Chondrocyte (in vitro differentiated cells): ENCODE results near the gene BANP. TPM values are rescaled to one million over a fixed set of nuclear protein-coding genes. Genes with fewer than 3 reads are reported as not detected.

Experiments used
- DNase-seq: peaks from one replicate; pipeline ENCODE4 v3.0.0; 2021; ENCODE audit warnings: mixed read lengths, low spot score
- H3K27ac Mint-ChIP-seq: one replicate; pipeline ENCODE4 v1.8.0; 2021; ENCODE audit warnings: mild to moderate bottlenecking, moderate library complexity, mixed read lengths; ENCODE audit not compliant: unreplicated experiment
- H3K27me3 Mint-ChIP-seq: 2 replicates; pipeline ENCODE4 v1.8.0; 2021; ENCODE audit warnings: low read depth, mixed read lengths
- H3K36me3 Mint-ChIP-seq: 2 replicates; pipeline ENCODE4 v1.8.0; 2021; ENCODE audit warnings: low read depth, mixed read lengths
- H3K4me1 Mint-ChIP-seq: 2 replicates; pipeline ENCODE4 v1.8.0; 2021; ENCODE audit warnings: low read depth, mild to moderate bottlenecking, mixed read lengths
- H3K4me3 Mint-ChIP-seq: one replicate; pipeline ENCODE4 v1.8.0; 2021; ENCODE audit warnings: mild to moderate bottlenecking, moderate library complexity, mixed read lengths; ENCODE audit not compliant: unreplicated experiment
- H3K9me3 Mint-ChIP-seq: 2 replicates; pipeline ENCODE4 v1.8.0; 2021; ENCODE audit warnings: low read depth, mixed read lengths
- total RNA-seq: library from RNA; stranded (reverse); gene quantifications from 3 replicates; pipeline ENCODE4 v1.2.1, GENCODE V29; 2021
- TF ChIP-seq, protein P1 (sequence below): fragments of 200-600 bp; sonication (generic); IDR thresholded peaks from 2 replicates; pipeline ENCODE4 v1.5.0; 2021; ENCODE audit warnings: antibody characterized with exemption, mild to moderate bottlenecking, moderate library complexity

Gene BANP
- total RNA-seq, 1 donor from 2014 or later: 15.0 TPM

DNA sequence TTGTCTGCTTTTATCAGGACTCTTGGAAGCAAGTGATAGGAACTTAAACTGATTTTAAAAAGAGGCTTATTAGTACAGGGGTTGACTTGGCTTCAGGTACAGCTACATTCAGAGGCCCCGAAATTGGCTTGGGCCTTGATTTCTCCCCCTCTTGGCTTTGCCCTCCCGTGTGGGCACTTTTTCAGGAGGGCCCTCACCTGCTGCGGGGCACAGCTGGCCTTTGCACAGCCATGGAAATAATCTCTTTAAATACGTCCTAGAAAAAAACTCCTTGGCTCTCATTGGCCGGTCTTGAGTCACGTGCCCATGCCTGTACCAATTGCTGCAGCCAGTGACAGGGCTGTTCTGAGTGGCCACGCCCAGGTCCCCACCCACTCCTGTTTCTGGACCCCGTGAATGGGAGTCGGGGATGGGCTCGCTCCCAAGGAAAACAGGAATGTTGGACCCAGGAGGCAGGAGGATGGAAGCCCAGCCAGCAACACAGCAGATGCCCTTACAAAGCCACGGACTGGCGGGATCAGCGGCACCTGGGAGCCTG, 29.9 kb upstream of the BANP start:
- no peak for DNase-seq
- H3K36me3 Mint-ChIP-seq: no peaks in the 10 kb centered on the region
- no peaks in the 10 kb centered on the region for H3K4me1 Mint-ChIP-seq
- H3K27me3 Mint-ChIP-seq: peaks cover 17% of the 10 kb centered on the region
- H3K9me3 Mint-ChIP-seq: no peaks in the 10 kb centered on the region
- TF ChIP-seq, protein P1, sequence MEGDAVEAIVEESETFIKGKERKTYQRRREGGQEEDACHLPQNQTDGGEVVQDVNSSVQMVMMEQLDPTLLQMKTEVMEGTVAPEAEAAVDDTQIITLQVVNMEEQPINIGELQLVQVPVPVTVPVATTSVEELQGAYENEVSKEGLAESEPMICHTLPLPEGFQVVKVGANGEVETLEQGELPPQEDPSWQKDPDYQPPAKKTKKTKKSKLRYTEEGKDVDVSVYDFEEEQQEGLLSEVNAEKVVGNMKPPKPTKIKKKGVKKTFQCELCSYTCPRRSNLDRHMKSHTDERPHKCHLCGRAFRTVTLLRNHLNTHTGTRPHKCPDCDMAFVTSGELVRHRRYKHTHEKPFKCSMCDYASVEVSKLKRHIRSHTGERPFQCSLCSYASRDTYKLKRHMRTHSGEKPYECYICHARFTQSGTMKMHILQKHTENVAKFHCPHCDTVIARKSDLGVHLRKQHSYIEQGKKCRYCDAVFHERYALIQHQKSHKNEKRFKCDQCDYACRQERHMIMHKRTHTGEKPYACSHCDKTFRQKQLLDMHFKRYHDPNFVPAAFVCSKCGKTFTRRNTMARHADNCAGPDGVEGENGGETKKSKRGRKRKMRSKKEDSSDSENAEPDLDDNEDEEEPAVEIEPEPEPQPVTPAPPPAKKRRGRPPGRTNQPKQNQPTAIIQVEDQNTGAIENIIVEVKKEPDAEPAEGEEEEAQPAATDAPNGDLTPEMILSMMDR: no peak
- H3K27ac Mint-ChIP-seq: no peak overlapping the region
- H3K4me3 Mint-ChIP-seq: no peak overlapping the region

DNA sequence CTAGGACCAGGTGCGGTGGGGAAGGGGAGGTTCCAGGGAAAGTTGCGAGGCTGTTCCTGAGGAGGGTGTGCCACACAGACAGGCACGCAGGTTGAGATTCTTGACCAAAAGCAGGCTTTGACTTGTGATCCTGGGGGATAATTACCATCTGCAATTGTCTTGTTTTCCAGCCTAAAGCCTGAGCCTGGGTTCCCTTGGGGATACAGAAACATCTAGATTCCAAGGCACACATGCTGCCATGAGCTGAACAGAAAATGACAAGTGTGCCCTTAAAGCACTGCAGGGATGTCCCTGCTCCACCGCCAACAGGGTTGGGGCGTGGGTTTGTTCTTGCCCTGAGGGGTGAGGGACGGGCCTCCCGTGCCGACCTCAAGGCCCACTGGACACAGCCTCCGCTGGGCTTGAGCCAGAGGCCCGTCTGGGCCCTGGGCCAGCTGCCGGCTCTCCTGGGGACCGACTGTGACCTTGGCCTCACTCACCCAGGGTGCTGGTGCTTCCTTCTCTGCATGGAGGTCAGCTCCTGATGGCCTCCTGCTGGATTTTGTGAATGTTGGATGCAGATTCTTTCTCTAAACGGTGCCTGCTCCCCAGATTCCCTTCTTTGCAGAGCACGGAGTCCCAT, 28.9 kb upstream of the BANP start:
- Mint-ChIP-seq H3K9me3 (no peaks in the 10 kb centered on the region), H3K36me3 (no peaks in the 10 kb centered on the region), H3K4me1 (no peaks in the 10 kb centered on the region), H3K27me3 (peaks cover 22% of the 10 kb centered on the region), H3K27ac (no peak overlapping the region), H3K4me3 (no peak overlapping the region)
- no peak for DNase-seq
- TF ChIP-seq, protein P1: no peak

DNA sequence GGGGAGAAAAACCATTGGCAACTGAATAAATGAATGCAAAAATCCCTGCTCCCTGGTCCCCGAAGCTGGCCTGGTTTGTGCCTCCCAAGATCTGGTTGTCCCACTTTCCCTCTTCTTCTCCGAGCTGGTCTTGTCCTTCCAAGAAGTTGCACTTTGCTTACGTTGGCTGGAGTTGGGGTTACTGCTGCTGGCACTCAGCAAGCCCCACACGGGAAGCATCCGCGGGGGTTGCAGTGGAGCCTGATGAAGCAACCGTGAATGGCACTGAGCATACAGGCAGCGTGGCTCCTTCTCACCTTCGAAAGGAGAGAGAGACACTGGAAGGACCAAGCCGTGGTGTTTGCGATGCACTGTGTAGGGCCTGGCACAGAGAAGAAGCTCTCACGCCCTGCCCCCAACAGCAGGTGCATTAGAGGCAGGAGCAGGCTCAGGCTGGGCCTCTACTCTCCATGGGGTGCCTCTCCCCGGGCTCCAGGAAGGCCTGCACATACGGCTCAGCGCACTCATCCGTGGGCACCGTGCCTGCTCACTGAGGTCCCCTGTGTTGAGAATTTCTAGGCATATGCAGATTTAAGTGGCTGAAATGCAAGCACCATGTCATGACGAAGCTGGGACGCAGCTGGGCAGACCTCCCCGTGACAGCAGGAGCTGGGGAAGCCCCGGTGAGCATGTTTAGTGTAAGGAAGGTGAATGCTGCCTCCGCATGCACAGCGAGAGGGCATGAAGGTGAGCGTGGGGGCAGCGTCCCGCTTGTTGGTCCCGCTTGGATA, 27.0 kb upstream of the BANP start:
- TF ChIP-seq, protein P1: no peak
- H3K4me1 Mint-ChIP-seq: no peaks in the 10 kb centered on the region
- H3K9me3 Mint-ChIP-seq: no peaks in the 10 kb centered on the region
- no peak for DNase-seq
- no peak overlapping the region for H3K27ac Mint-ChIP-seq
- H3K36me3 Mint-ChIP-seq: no peaks in the 10 kb centered on the region
- H3K4me3 Mint-ChIP-seq: no peak overlapping the region
- peaks cover 16% of the 10 kb centered on the region for H3K27me3 Mint-ChIP-seq

DNA sequence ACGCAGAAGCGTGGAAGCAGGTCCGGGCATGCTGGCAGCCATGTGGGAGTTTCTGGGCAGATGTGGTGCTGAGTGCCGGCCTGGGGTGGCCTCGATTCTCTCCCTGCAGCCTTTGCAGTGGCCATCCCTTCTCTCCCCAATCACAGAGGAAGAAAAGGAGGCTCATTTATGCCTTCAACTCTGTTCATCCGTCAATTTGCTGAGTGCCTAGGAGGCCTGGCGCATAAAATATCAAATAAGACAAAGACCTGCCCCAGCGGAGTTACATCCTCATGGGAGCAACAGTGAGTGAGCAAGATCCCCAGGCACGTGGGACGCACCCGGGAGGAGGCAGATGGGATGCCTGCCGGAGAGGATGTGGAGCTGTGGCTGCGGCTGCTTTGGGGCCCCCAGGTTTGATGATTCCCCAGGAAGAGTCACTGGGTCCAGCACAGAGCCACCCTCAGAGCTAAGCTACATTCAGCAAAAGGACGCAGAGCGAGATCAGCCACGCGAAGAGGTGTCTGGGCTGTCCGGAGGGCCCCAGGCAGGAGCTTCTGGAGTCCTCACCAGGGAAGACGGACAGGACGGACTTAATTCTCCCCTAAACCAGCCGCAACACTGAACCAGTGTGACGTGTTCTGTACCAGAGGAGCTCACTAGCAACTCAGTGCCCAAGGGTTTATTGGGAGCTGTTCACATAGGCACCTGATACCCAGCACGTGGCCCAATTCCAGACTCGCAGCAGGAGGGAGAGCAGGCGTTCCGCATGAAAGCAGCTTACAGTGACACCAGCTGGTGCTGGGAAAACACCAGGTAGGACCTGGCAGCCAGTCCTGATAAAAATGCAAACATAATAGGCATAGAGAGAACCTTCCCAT, 26.2 kb upstream of the BANP start:
- Mint-ChIP-seq H3K4me1 (peaks cover 2% of the 10 kb centered on the region), H3K27me3 (peaks cover 16% of the 10 kb centered on the region), H3K4me3 (no peak overlapping the region), H3K9me3 (no peaks in the 10 kb centered on the region), H3K27ac (no peak overlapping the region), H3K36me3 (no peaks in the 10 kb centered on the region)
- no peak for DNase-seq
- TF ChIP-seq, protein P1: no peak
